GM20431 (cell line): ENCODE results near the gene STN1.

Experiments used
- in situ Hi-C: fragments of 300-500 bp; cut with MseI, MboI; formaldehyde crosslinking; loops from one replicate; pipeline ENCODE4 v1.15.0; 2020; ENCODE audit warnings: low sequenced_read_pairs; ENCODE audit not compliant: unreplicated experiment

Gene STN1

GRCh38 chr10:103930449-103930848, 12.5 kb upstream of the STN1 start:
- in situ Hi-C loops = no loop called here

GRCh38 chr10:103929381-103929921, 11.5 kb upstream of the STN1 start:
- in situ Hi-C loops = no loop called here

DNA sequence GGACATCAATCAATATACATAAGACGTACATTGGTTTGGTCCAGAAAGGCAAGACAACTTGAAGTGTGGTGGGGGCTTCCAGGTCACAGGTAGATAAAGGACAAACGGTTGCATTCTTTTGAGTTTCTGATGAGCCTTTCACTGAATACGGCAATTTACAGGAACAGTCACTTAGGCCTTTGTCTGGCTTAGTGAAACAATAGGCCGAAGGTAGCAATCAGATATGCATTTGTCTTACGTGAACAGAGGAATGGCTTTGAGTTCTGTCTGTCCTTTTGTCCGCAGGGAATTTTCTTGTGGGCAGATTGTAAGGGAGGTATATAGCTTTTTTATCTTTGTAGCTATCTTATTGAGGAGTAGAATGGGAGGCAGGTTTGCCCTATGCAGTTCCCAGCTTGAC, 10.8 kb upstream of the STN1 start:
- in situ Hi-C loops = no loop called here

DNA sequence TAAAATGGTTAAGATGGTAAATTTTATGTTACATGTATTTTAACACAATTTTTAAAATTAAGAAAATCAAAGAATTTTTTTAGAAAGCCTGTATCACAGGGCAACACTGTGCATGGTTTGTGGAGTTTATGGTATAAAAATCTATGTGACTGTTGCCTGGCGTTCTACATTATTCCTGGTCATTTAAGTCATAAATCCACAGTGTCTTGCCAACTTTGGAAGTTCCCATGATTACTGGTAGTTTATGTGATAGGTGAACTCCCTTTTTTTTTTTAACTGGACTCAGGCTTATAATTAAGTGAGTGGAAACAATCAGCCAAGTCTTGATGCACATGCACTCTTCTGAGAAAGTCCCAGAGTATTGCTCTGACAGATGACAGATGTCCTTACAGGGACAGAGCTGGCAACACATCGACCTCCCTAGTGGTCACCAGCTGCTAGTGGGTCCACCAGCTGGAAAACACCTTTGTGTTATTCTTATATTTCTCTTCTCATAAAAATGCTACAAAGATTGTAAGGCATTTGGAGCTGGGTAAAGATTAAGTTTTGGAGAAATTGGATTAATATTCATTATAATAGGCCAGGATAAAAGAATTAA, 8.8 kb upstream of the STN1 start:
- in situ Hi-C loops = no loop called here

GRCh38 chr10:103925591-103925990, 7.6 kb upstream of the STN1 start:
- in situ Hi-C loops = no loop called here

DNA sequence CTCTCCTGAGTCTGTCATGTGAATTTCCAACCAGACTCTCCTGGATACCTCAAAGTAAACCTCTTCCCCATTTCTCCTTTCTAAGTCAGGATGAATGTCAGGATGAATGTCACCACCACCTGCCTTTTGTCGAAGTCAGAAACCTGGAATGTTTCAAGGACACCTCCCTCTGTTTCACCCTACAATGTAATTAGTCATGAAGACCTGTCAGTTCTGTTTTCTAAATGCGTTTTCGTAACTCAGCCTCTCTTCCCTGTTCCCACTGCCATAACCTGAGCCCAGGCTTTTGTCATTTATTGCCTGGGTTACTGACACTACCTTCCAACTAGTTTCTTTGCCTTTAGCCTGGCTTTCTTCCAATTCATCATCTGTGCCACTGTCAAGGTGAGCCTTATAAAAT, 5.5 kb upstream of the STN1 start:
- in situ Hi-C loops = no loop called here

GRCh38 chr10:103922659-103923058, 4.7 kb upstream of the STN1 start:
- in situ Hi-C loops = no loop called here

DNA sequence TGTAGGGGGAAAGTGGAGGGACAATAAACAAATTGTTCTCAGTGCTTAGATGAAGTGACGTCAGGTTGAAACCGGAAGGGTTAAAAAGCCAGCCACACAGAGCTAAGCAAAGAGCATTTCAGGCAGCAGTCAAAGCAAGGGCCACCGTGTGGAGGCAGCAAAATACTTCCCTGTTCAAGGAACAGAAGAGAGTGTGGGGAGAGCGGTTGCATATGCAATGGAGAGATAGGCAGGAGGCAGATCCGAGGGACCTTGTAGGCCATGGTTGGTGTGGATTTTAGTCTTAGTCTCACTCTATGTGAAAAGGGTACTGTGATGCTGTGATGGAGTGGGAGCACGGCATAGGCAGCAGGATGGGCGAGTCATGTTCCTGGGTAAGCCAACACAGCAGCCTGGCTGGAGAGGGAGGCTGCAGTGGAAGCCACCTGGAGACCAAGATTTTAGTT, 3.8 kb upstream of the STN1 start:
- in situ Hi-C loops = no loop called here

- in situ Hi-C loops = no loop called here
Measured at GRCh38 chr10:103921248-103921647, 3.3 kb upstream of the STN1 start.

DNA sequence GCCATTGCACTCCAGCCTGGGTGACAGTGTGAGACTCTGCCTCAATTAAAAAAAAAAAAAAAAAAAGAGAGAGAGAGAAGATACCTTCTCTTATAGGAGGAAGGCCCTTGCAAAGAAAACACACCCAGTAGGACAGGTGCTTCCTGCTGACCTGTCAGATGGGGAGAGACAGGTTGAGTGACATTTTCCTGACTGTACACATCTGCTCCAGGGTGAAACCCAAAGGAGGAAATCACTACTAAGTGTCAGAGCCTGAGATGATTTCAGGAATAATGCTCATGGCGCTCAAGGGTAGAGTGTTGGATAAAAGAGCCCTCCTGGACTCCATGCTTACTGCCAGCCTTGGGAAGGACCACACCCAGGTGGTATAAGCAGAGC, 1.7 kb upstream of the STN1 start:
- in situ Hi-C loops = no loop called here

GRCh38 chr10:103917302-103918052, 507 bp downstream of the STN1 start:
- in situ Hi-C loops = no loop called here

- in situ Hi-C loops = no loop called here
Measured at GRCh38 chr10:103916876-103917275, 1.1 kb downstream of the STN1 start.

- in situ Hi-C loops = no loop called here
Measured at GRCh38 chr10:103916254-103916653, 1.7 kb downstream of the STN1 start.

GRCh38 chr10:103915796-103916195, 2.2 kb downstream of the STN1 start:
- in situ Hi-C loops = no loop called here

DNA sequence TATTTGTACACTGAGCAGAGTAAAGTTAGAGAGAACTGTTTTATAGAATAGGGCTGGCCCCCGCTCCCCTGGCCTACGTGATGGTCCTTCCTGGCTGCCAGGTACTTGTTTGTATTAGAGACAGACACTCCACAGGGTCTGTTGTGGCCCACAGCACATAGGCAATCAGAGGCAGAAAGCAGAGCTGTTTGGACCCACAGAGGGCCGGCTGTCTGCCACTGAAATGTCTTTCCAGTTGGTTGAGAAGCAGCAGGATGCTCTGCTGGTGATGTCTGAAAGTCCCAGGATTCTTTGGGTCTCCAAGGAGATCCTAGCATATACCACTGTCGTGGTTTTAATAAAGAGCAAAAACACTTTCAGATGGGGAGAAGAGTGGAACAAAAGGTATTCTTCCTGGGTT, 5.2 kb downstream of the STN1 start:
- in situ Hi-C loops = no loop called here

- in situ Hi-C loops = no loop called here
Measured at GRCh38 chr10:103911021-103911459, 6.9 kb downstream of the STN1 start.

DNA sequence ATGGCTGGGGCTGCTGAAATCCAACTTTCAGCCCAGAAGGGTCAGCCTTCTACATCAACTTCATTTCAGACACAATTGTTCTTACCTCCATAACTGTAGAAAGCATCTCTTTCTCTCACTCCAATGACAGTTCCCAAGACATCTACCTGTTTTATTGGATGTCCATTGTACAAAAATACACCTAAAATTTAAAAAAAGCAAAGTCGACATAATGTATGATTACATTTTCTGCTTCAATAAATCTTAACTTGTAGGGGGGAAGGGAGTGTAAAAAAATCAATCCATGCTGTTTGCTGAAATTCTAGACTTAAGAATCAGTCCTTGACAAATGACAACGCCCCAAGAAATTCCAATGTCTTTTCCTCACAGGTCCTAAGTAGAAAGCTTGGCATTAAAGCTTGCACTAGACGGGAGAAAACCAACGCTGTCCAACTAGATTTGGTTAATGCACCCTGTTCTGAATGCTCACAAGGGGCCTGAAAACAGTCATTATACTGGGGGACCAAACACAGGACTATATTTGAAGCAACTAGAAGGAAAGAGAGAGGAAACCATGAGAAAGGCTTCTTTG, 7.5 kb downstream of the STN1 start:
- in situ Hi-C loops = no loop called here

DNA sequence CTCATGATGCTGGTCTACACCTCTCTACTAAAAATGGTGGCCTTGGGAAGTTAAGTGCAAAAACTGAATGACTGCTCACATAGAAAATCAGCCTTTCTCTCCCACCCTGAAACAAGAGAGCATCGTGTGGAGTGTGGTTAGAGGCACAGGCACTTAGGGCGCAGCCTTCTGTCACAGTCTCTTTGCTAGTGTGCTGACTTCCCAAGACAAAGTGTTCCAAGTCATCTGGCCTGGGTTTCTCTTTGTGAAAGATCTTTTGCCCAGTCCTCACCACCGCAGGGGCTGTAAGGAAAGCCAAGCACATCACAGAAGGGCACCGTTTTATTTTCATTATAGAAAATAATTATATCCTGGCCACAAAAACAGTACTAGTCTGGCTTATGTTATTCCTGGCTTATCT, 12.5 kb downstream of the STN1 start:
- in situ Hi-C loops = no loop called here

- in situ Hi-C loops = no loop called here
Measured at GRCh38 chr10:103901299-103901698, 16.7 kb downstream of the STN1 start.

DNA sequence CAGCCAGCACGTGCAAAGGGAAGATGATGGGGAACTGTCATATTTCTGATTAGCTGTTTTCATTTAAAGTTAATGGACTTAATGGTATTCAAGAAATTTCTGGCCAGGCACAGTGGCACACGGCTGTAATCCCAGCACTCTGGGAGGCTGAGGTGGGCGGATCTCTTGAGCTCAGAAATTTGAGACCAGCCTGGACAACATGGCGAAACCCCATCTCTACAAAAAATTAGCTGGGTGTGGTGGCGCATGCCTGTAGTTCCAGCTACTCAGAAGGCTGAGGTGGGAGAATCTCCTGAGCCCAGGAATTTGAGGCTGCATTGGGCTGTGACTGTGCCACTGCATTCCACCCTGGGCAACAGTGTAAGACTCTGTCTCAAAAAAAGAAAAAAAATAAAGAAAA, 18.7 kb downstream of the STN1 start:
- in situ Hi-C loops = loop anchor here (25.0 kb wide), 1 partner anchor 313 kb away; no protein-coding TSS in a partner anchor

DNA sequence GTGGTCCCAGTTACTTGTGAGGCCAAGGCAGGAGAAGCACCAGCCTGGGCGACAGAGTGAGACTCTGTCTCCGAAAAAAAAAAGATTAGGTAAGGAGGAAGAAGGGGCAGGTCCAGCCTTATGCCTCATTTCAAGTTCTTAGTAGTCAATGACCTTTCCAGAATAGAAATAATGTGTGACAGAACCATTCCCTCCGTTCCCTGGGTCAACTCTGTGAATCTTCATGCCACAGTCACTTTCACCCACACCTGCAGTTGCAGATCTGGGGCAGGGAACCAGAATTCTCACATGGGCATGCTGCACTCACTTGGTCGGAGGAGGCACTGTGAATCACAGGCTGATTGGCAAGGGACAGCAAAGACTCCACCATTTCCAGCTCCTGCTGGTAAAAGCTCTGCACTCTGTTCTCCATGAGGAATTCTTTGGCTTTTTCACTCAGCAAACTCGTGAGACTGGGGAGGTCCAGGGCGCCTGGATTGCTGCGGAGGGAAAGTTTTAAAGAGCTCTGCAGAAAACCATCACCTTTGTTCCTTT, 20.7 kb downstream of the STN1 start:
- in situ Hi-C loops = loop anchor here (25.0 kb wide), 1 partner anchor 315 kb away; no protein-coding TSS in a partner anchor
